GM23248 (cell line): ENCODE data around the gene ETFA. TPM values are rescaled to one million over a fixed set of nuclear protein-coding genes. Genes with fewer than 3 reads are reported as not detected.
A peak's percentile ranks its signal among the peaks of the same experiment; 100 is the strongest.

Experiments used
- DNase-seq: peaks from one replicate; pipeline ENCODE4 v3.0.0-alpha.2; 2015
- H2AFZ ChIP-seq: fragments of 200-600 bp; sonication (generic); 2 replicates; pipeline ENCODE4 v1.6.1; 2016; ENCODE audit warnings: antibody characterized with exemption
- H3F3A ChIP-seq: fragments of 200-600 bp; sonication (generic); 2 replicates; pipeline ENCODE4 v1.6.1; 2016; ENCODE audit warnings: mild to moderate bottlenecking, antibody characterized with exemption, mixed run types; ENCODE audit not compliant: insufficient read depth
- H3K27ac ChIP-seq: fragments of 200-600 bp; sonication (generic); 2 replicates; pipeline ENCODE4 v1.5.1; 2016; ENCODE audit warnings: mild to moderate bottlenecking
- H3K27me3 ChIP-seq: fragments of 200-600 bp; sonication (generic); replicated peaks from 2 replicates; pipeline ENCODE4 v1.6.1; 2016; ENCODE audit warnings: mild to moderate bottlenecking; ENCODE audit not compliant: insufficient read depth
- H3K36me3 ChIP-seq: fragments of 200-600 bp; sonication (generic); 2 replicates; pipeline ENCODE4 v1.6.1; 2016; ENCODE audit warnings: low read depth, mild to moderate bottlenecking
- H3K4me1 ChIP-seq: fragments of 200-600 bp; sonication (generic); 2 replicates; pipeline ENCODE4 v1.6.1; 2016; ENCODE audit warnings: mild to moderate bottlenecking; ENCODE audit not compliant: insufficient read depth
- H3K4me2 ChIP-seq: fragments of 200-600 bp; sonication (generic); one replicate; pipeline ENCODE4 v1.6.1; 2016; ENCODE audit warnings: mild to moderate bottlenecking; ENCODE audit not compliant: unreplicated experiment
- H3K4me3 ChIP-seq: fragments of 200-600 bp; sonication (generic); 2 replicates; pipeline ENCODE4 v1.5.1; 2016; ENCODE audit warnings: mild to moderate bottlenecking
- H3K79me2 ChIP-seq: fragments of 200-600 bp; sonication (generic); 2 replicates; pipeline ENCODE4 v1.6.1; 2016; ENCODE audit warnings: mild to moderate bottlenecking; ENCODE audit not compliant: insufficient read depth
- H3K9ac ChIP-seq: fragments of 200-600 bp; sonication (generic); 2 replicates; pipeline ENCODE4 v1.6.1; 2016; ENCODE audit warnings: mild to moderate bottlenecking
- H3K9me2 ChIP-seq: fragments of 200-600 bp; sonication (generic); 2 replicates; pipeline ENCODE4 v1.6.1; 2016; ENCODE audit warnings: mixed run types, mild to moderate bottlenecking, moderate library complexity; ENCODE audit not compliant: insufficient read depth
- H3K9me3 ChIP-seq: fragments of 200-600 bp; sonication (generic); one replicate; pipeline ENCODE4 v1.6.1; 2017; ENCODE audit warnings: low read depth
- H4K20me1 ChIP-seq: fragments of 200-600 bp; sonication (generic); 2 replicates; pipeline ENCODE4 v1.6.0; 2016; ENCODE audit not compliant: insufficient read depth
- EZH2 ChIP-seq: fragments of 200-600 bp; sonication (generic); IDR thresholded peaks from 2 replicates; pipeline ENCODE4 v1.6.1; 2018; ENCODE audit warnings: antibody characterized with exemption, mild to moderate bottlenecking; ENCODE audit not compliant: insufficient read depth, poor library complexity, severe bottlenecking
- EZH2phosphoT487 ChIP-seq: fragments of 200-600 bp; sonication (generic); IDR thresholded peaks from 2 replicates; pipeline ENCODE4 v1.6.1; 2018; ENCODE audit warnings: antibody characterized with exemption, moderate library complexity, mild to moderate bottlenecking, low read depth; ENCODE audit not compliant: insufficient read depth
- WGBS, 2 experiments: methylation state at CpG; one replicate each; pipeline ENCODE4 v1.1.6; 2015 to 2017; ENCODE audit warnings: low lambda C conversion rate in 2 of 2, low coverage in 1 of 2; ENCODE audit errors: missing lambda C conversion rate in 2 of 2; 5-methylcytosine and 5-hydroxymethylcytosine counted together
- in situ Hi-C: fragments of 300-500 bp; cut with MboI; formaldehyde crosslinking; loops from 2 replicates; pipeline ENCODE4 v1.15.0; 2020
- polyA plus RNA-seq: library from polyadenylated mRNA; unstranded; fragments of >200 nt; fragmentation: Nextera tagmentation; extraction: Ambion mirVana; gene quantifications from 2 replicates; pipeline ENCODE4 v1.2.1, GENCODE V29; 2016
- total RNA-seq: library from RNA; depleted of rRNA; stranded (reverse); fragments of >200 nt; shearing (Covaris generic); gene quantifications from 2 replicates; pipeline ENCODE4 v1.2.3, GENCODE V29; 2014

The ETFA gene
- total and polyA plus RNA-seq, 2 experiments from 2014 or later: 94.8 to 141 TPM

- peaks cover 14% of the 10 kb centered on the region for H3K4me1 ChIP-seq
- H3K27me3 ChIP-seq: no peaks in the 10 kb centered on the region
- 0 to 7% methylated on average over 1 of the region's 1 CpG for WGBS, 2 experiments
- H3K79me2 ChIP-seq: peaks cover 92% of the 10 kb centered on the region
- no peaks in the 10 kb centered on the region for H3K9me3 ChIP-seq
- no peaks in the 10 kb centered on the region for H3K36me3 ChIP-seq
- TF ChIP-seq EZH2: no peak
- no peak for TF ChIP-seq EZH2phosphoT487
- no peaks in the 10 kb centered on the region for H3K9me2 ChIP-seq
- H3K27ac ChIP-seq: peak overlapping the region; percentile 46
- in situ Hi-C loops: no loop called here
- peak; percentile 74 for DNase-seq
- peak overlapping the region; percentile 6 for H3K4me2 ChIP-seq
- no peak overlapping the region for H2AFZ ChIP-seq
- no peak overlapping the region for H3K9ac ChIP-seq
- no peak overlapping the region for H3K4me3 ChIP-seq
- H4K20me1 ChIP-seq: peaks cover 8% of the 10 kb centered on the region; the same call in 1 of the 2 replicates
- H3F3A ChIP-seq: peaks cover 10% of the 10 kb centered on the region; the same call in 1 of the 2 replicates
Observed at GRCh38 chr15:76293361-76293760, 17.9 kb downstream of the ETFA start.

DNA sequence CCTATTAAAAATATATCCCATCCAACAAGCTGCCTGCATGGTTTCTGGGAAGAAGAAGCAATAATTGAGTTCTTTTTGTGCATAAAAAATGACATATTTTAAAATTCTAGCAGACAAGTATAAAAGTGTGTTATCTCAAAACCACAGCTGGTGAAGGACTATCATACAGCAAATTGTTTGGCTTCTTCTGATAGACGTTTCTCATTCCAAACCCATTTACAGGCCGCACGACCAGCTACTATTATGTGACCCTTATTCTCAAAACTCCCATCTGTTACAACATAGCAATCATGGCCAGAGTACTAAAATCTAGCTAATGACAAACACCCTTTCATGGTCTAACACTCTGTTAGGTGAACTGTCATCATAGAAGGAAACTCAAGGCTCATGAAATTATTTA, 21.7 kb downstream of the ETFA start:
- H3F3A ChIP-seq: peaks cover 10% of the 10 kb centered on the region; the same call in 1 of the 2 replicates
- H3K4me2 ChIP-seq: no peak overlapping the region
- H3K79me2 ChIP-seq: peaks cover 68% of the 10 kb centered on the region
- H4K20me1 ChIP-seq: 0 out of 2 replicates have a peak, but pooled peaks cover 4% of the 10 kb centered on the region
- no peak overlapping the region for H2AFZ ChIP-seq
- no peaks in the 10 kb centered on the region for H3K27me3 ChIP-seq
- H3K27ac ChIP-seq: no peak overlapping the region
- no peaks in the 10 kb centered on the region for H3K9me2 ChIP-seq
- H3K4me1 ChIP-seq: peaks cover 14% of the 10 kb centered on the region
- no peak overlapping the region for H3K4me3 ChIP-seq
- no peak overlapping the region for H3K9ac ChIP-seq
- no peak for TF ChIP-seq EZH2phosphoT487
- no peak for TF ChIP-seq EZH2
- 52 to 60% methylated on average over 3 of the region's 3 CpGs for WGBS, 2 experiments
- DNase-seq: no peak
- peaks cover 9% of the 10 kb centered on the region; the same call in 1 of the 2 replicates for H3K36me3 ChIP-seq
- no peaks in the 10 kb centered on the region for H3K9me3 ChIP-seq
- in situ Hi-C loops: no loop called here

DNA sequence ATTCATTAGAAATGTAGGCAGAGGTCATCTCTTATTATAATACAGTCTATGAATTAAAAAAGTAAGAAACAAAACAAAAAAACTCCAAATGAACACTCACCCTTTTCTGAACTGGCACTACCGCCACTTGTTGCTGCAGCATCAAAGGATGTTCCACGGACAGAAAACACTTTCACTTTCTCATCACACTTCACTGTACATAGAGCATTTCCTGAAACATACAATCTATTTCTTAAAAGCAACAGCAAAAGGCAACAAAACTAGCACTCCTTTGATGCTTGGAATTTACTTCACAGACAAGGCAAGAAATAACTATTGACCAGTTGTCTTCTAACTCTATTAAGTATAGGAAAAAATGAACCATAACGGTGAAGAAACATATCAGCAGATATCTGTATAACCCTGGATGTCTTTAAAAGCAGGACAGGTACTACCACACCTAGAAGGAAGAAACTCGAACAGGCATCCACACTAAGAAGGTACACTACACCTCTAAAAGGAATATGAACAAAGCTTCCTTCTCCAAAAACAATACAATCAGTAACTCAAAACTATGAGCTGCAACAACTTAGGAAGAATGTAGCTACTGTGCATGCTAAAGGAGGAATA, 24.9 kb downstream of the ETFA start:
- peak overlapping the region; percentile 4 for H3K4me3 ChIP-seq

GRCh38 chr15:76285241-76285825, 25.9 kb downstream of the ETFA start:
- Histone ChIP-seq H3K36me3 (peaks cover 32% of the 10 kb centered on the region), H4K20me1 (no peaks in the 10 kb centered on the region), H3K9ac (no peak overlapping the region), H3K4me1 (no peaks in the 10 kb centered on the region), H2AFZ (no peak overlapping the region), H3F3A (no peaks in the 10 kb centered on the region), H3K4me2 (no peak overlapping the region), H3K27ac (no peak overlapping the region), H3K4me3 (no peak overlapping the region), H3K9me3 (no peaks in the 10 kb centered on the region), H3K27me3 (no peaks in the 10 kb centered on the region), H3K9me2 (no peaks in the 10 kb centered on the region), H3K79me2 (peaks cover 29% of the 10 kb centered on the region)
- no peak for TF ChIP-seq EZH2
- no peak for TF ChIP-seq EZH2phosphoT487
- WGBS, 2 experiments: 98 to 100% methylated on average over 1 of the region's 1 CpG
- in situ Hi-C loops: no loop called here
- peak; percentile 43 for DNase-seq

More for the DNA sequence above, 24.9 kb downstream of the ETFA start:
- peak; percentile 33 for DNase-seq
- peak overlapping the region; percentile 62 for H3K4me2 ChIP-seq
- H3K79me2 ChIP-seq: peaks cover 38% of the 10 kb centered on the region
- H3K36me3 ChIP-seq: peaks cover 28% of the 10 kb centered on the region
- H3K9me2 ChIP-seq: no peaks in the 10 kb centered on the region
- H3K27ac ChIP-seq: no peak overlapping the region
- no peaks in the 10 kb centered on the region for H3K4me1 ChIP-seq
- H3K9ac ChIP-seq: 0 out of 2 replicates have a peak overlapping the region, but pooled peaks have one; percentile 25
- H2AFZ ChIP-seq: no peak overlapping the region
- H3F3A ChIP-seq: no peaks in the 10 kb centered on the region
- no peaks in the 10 kb centered on the region for H3K9me3 ChIP-seq
- no peaks in the 10 kb centered on the region for H3K27me3 ChIP-seq
- no peak for TF ChIP-seq EZH2
- no peak for TF ChIP-seq EZH2phosphoT487
- in situ Hi-C loops: no loop called here
- no peaks in the 10 kb centered on the region for H4K20me1 ChIP-seq
- 70 to 75% methylated on average over 4 of the region's 4 CpGs for WGBS, 2 experiments
